MCF 10A (cell line): ENCODE data around the gene RHOJ. TPM values are rescaled to one million over a fixed set of nuclear protein-coding genes. Genes with fewer than 3 reads are reported as not detected.

Experiments used
- BruUV-seq: library from RNA; stranded (reverse); fragments of 400-500 nt; replicated peaks from 2 replicates; lab custom pipeline; 2021; lab: Mats Ljungman, UMichigan
- CTCF ChIA-PET: fragments of 300-600 bp; sonication (Branson Sonifier 250); formaldehyde crosslinking; extraction: SDS; loops from one replicate; lab custom pipeline; 2021; ENCODE audit warnings: antibody characterized with exemption, inconsistent platforms; lab: Yijun Ruan, JAX
- POLR2A ChIA-PET: fragments of 300-600, 350-650 bp; sonication (Branson Sonifier 250); formaldehyde crosslinking; extraction: SDS; loops from one replicate; lab custom pipeline; 2020; ENCODE audit warnings: antibody characterized with exemption, inconsistent platforms; lab: Yijun Ruan, JAX
- DNase-seq: peaks from one replicate; pipeline ENCODE4 v3.0.0-alpha.2; 2018; ENCODE audit not compliant: unreplicated experiment
- H3K27ac Mint-ChIP-seq: one replicate; pipeline ENCODE4 v1.8.0; 2022; ENCODE audit warnings: mild to moderate bottlenecking, low read depth, mixed read lengths; ENCODE audit not compliant: unreplicated experiment
- H3K27me3 Mint-ChIP-seq: one replicate; pipeline ENCODE4 v1.8.0; 2022; ENCODE audit warnings: mixed read lengths; ENCODE audit not compliant: insufficient read depth, unreplicated experiment
- H3K36me3 Mint-ChIP-seq: one replicate; pipeline ENCODE4 v1.8.0; 2022; ENCODE audit warnings: mild to moderate bottlenecking, moderate library complexity, mixed read lengths; ENCODE audit not compliant: insufficient read depth, unreplicated experiment
- H3K4me1 Mint-ChIP-seq: one replicate; pipeline ENCODE4 v1.8.0; 2022; ENCODE audit warnings: mixed read lengths; ENCODE audit not compliant: insufficient read depth, unreplicated experiment
- H3K4me3 Mint-ChIP-seq: one replicate; pipeline ENCODE4 v1.8.0; 2022; ENCODE audit warnings: mild to moderate bottlenecking, moderate library complexity, mixed read lengths; ENCODE audit not compliant: unreplicated experiment
- H3K9me3 Mint-ChIP-seq: one replicate; pipeline ENCODE4 v1.8.0; 2022; ENCODE audit warnings: mixed read lengths; ENCODE audit not compliant: unreplicated experiment
- intact Hi-C: fragments of 100-400 bp; cut with micrococcal nuclease; formaldehyde crosslinking; loops from 2 replicates; pipeline ENCODE4 v1.14.1; 2022
- total RNA-seq: library from RNA; stranded (reverse); gene quantifications from 2 replicates; pipeline ENCODE4 v1.2.3, GENCODE V29; 2022
- TF ChIP-seq, protein P1 (sequence below): fragments of 200-600 bp; IDR thresholded peaks from one replicate; pipeline ENCODE4 v1.8.0; 2022; ENCODE audit warnings: antibody characterized with exemption, mild to moderate bottlenecking; ENCODE audit not compliant: unreplicated experiment

The RHOJ gene
- total RNA-seq, 1 experiment from 2014 or later: not detected

DNA sequence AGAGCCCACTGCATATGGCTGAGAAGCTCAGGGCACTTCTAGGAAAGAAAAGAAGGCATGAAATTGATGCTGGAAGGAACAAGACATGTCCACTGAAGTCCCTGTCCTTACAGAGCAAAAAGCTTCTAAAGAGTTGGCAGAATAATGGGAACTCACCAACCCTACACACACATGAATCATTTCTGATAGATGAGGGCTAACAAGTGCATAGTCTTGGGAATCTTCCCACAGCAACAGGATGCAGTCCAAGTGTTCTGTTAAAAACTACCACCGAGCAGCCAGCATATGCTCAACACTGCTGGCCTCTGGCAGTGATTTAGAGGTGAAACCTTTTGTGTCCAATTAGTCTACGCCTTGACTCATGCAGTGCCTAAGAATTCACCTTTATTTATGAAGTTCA is 44.8 kb downstream of the RHOJ start:
- Mint-ChIP-seq H3K9me3 (no peaks in the 10 kb centered on the region), H3K27ac (no peak overlapping the region), H3K4me1 (peaks cover 5% of the 10 kb centered on the region), H3K27me3 (no peaks in the 10 kb centered on the region), H3K36me3 (no peaks in the 10 kb centered on the region), H3K4me3 (no peak overlapping the region)
- POLR2A ChIA-PET: no interaction called here
- intact Hi-C loops: no loop called here
- DNase-seq: no peak
- BruUV-seq: no TSS peak
- TF ChIP-seq, protein P1, sequence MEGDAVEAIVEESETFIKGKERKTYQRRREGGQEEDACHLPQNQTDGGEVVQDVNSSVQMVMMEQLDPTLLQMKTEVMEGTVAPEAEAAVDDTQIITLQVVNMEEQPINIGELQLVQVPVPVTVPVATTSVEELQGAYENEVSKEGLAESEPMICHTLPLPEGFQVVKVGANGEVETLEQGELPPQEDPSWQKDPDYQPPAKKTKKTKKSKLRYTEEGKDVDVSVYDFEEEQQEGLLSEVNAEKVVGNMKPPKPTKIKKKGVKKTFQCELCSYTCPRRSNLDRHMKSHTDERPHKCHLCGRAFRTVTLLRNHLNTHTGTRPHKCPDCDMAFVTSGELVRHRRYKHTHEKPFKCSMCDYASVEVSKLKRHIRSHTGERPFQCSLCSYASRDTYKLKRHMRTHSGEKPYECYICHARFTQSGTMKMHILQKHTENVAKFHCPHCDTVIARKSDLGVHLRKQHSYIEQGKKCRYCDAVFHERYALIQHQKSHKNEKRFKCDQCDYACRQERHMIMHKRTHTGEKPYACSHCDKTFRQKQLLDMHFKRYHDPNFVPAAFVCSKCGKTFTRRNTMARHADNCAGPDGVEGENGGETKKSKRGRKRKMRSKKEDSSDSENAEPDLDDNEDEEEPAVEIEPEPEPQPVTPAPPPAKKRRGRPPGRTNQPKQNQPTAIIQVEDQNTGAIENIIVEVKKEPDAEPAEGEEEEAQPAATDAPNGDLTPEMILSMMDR: no peak
- CTCF ChIA-PET: interaction anchor here (0.9 to 1.3 kb wide), 2 partner anchors 11 to 17 kb away, joined by 3 to 4 read pairs; no protein-coding TSS in a partner anchor

DNA sequence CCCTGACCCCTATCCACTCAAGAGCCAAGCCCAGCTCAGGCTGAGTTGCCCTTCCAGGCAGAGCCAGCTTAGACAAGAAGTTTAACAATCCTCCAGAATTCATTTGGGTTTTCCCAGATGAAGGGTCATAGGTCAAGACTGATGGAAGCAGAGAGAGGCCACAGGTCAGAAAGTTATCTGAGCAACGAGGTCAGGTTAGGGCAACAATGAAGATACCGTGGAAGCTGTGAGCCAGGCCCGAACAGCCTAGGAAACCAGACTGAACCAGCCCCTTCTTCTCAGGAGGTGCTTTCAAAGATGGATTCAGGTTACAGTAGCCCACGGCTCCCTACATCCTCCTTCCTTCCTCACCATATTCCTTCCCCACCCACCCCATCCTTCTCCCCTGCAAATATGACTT is 53.1 kb downstream of the RHOJ start:
- ChIA-PET CTCF (no interaction called here), POLR2A (no interaction called here)
- Mint-ChIP-seq H3K4me3 (no peak overlapping the region), H3K9me3 (no peaks in the 10 kb centered on the region), H3K27me3 (no peaks in the 10 kb centered on the region), H3K27ac (no peak overlapping the region), H3K4me1 (no peaks in the 10 kb centered on the region), H3K36me3 (no peaks in the 10 kb centered on the region)
- intact Hi-C loops: no loop called here
- TF ChIP-seq, protein P1: no peak
- DNase-seq: no peak
- BruUV-seq: no TSS peak

DNA sequence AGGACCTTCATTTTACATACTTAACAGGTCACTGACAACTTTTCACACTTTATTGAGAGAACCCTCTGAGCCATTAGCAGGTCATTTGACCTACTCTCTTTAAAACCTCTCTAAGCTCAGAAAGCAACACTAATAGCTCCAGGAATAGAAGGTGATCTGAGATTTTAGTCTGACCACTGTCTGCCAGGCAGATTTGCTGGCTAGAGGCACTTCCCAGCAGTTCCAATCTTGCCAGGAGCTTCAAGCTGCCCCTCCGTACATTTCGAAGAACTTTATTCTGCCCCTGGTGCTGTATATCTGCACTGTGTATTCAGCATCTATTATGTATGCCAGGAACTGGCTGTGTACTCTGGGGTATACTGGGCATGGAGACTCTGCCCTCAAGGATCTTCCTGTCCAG is 58.2 kb downstream of the RHOJ start:
- no peak for DNase-seq
- no peak overlapping the region for H3K4me3 Mint-ChIP-seq
- H3K4me1 Mint-ChIP-seq: no peaks in the 10 kb centered on the region
- no peaks in the 10 kb centered on the region for H3K9me3 Mint-ChIP-seq
- no peaks in the 10 kb centered on the region for H3K36me3 Mint-ChIP-seq
- no TSS peak for BruUV-seq
- intact Hi-C loops: no loop called here
- H3K27ac Mint-ChIP-seq: no peak overlapping the region
- no peaks in the 10 kb centered on the region for H3K27me3 Mint-ChIP-seq
- ChIA-PET CTCF (interaction anchor here (1.9 kb wide), 1 partner anchor 14 kb away, joined by 6 read pairs; no protein-coding TSS in a partner anchor), POLR2A (no interaction called here)
- TF ChIP-seq, protein P1: no peak

DNA sequence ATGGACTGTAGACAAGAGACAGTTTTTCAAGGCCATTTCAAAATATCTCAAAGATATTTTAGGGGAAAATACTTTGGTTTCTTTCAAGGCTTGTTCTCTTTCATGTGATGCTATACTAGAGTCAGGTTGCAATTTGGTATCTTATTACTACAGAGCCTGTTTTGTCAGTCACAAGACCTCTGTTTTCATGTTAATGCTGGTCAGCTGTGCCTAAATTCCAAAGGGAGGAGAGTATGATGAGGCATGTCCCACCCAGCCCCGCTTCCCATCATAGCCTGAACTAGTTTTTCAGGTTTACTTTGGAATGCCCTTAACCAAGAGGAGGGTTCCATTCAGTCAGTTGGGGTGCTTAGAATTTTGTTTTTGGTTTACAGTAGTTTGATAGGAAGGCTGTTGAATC is 61.9 kb downstream of the RHOJ start:
- Mint-ChIP-seq H3K9me3 (no peaks in the 10 kb centered on the region), H3K36me3 (no peaks in the 10 kb centered on the region), H3K27me3 (no peaks in the 10 kb centered on the region), H3K27ac (no peak overlapping the region), H3K4me1 (no peaks in the 10 kb centered on the region), H3K4me3 (no peak overlapping the region)
- no peak for DNase-seq
- intact Hi-C loops: no loop called here
- POLR2A ChIA-PET: no interaction called here
- CTCF ChIA-PET: interaction anchor here (0.6 to 1.4 kb wide), 3 partner anchors 11 to 1087 kb away, joined by 3 to 4 read pairs (median 3); no protein-coding TSS in a partner anchor
- no TSS peak for BruUV-seq
- TF ChIP-seq, protein P1: no peak
